Mesendoderm (in vitro differentiated cells): ENCODE measurements around the gene PPP1R14B.
A peak's percentile ranks its signal among the peaks of the same experiment; 100 is the strongest.

Source experiments
- DNase-seq: peaks from one replicate; pipeline ENCODE4 v3.0.0; 2013
- H2AK5ac ChIP-seq: 2 replicates; pipeline ENCODE4 v1.6.1; 2013; ENCODE audit warnings: low read length, inconsistent platforms
- H2BK120ac ChIP-seq: 2 replicates; pipeline ENCODE4 v1.6.1; 2013; ENCODE audit warnings: low read depth, mild to moderate bottlenecking, low read length, moderate library complexity, mixed read lengths
- H2BK15ac ChIP-seq: replicated peaks from 2 replicates; pipeline ENCODE4 v1.6.1; 2013; ENCODE audit warnings: low read depth, mild to moderate bottlenecking, moderate library complexity
- H2BK5ac ChIP-seq: 2 replicates; pipeline ENCODE4 v1.6.1; 2013; ENCODE audit warnings: low read length, inconsistent platforms
- H3K18ac ChIP-seq: 2 replicates; pipeline ENCODE4 v1.6.1; 2013; ENCODE audit warnings: mild to moderate bottlenecking, low read length, mixed read lengths
- H3K23ac ChIP-seq: one replicate; pipeline ENCODE4 v1.6.1; 2013; ENCODE audit warnings: low read length
- H3K27ac ChIP-seq: 2 replicates; pipeline ENCODE4 v1.5.1; 2013; ENCODE audit warnings: low read depth, mild to moderate bottlenecking, inconsistent platforms, low read length, moderate library complexity
- H3K27me3 ChIP-seq: 2 replicates; pipeline ENCODE4 v1.6.1; 2013; ENCODE audit warnings: low read length, control low read depth, mild to moderate bottlenecking, inconsistent platforms; ENCODE audit not compliant: insufficient read depth, poor library complexity
- H3K36me3 ChIP-seq: 2 replicates; pipeline ENCODE4 v1.6.1; 2013; ENCODE audit warnings: low read length, inconsistent platforms; ENCODE audit not compliant: control insufficient read depth, insufficient read depth
- H3K4ac ChIP-seq: one replicate; pipeline ENCODE4 v1.6.1; 2013; ENCODE audit warnings: low read depth, mild to moderate bottlenecking, low read length, moderate library complexity
- H3K4me1 ChIP-seq: 2 replicates; pipeline ENCODE4 v1.6.1; 2013; ENCODE audit warnings: low read depth, low read length, inconsistent platforms; ENCODE audit not compliant: control insufficient read depth
- H3K4me2 ChIP-seq: 2 replicates; pipeline ENCODE4 v1.6.1; 2013; ENCODE audit warnings: low read length
- H3K4me3 ChIP-seq: 2 replicates; pipeline ENCODE4 v1.5.1; 2013; ENCODE audit warnings: mild to moderate bottlenecking, low read length
- H3K56ac ChIP-seq: one replicate; pipeline ENCODE4 v1.6.1; 2013; ENCODE audit warnings: low read length
- H3K79me1 ChIP-seq: 2 replicates; pipeline ENCODE4 v1.6.1; 2013; ENCODE audit warnings: low read length, inconsistent platforms
- H3K79me2 ChIP-seq: 2 replicates; pipeline ENCODE4 v1.6.1; 2013; ENCODE audit warnings: mild to moderate bottlenecking, low read length; ENCODE audit not compliant: control insufficient read depth, insufficient read depth
- H3K9ac ChIP-seq: 2 replicates; pipeline ENCODE4 v1.6.1; 2013; ENCODE audit warnings: low read length, inconsistent platforms
- H4K5ac ChIP-seq: one replicate; pipeline ENCODE4 v1.6.1; 2013; ENCODE audit warnings: low read length
- H4K8ac ChIP-seq: one replicate; pipeline ENCODE4 v1.6.1; 2013; ENCODE audit warnings: low read depth, mild to moderate bottlenecking, control low read depth, low read length, moderate library complexity
- WGBS: extraction: QIAGEN DNeasy Blood & Tissue Kit; methylation state at CpG from one replicate; pipeline ENCODE4 v1.1.7; 2013; ENCODE audit warnings: low lambda C conversion rate, missing lambda C conversion rate; ENCODE audit not compliant: insufficient coverage; ENCODE audit errors: extremely low coverage; 5-methylcytosine and 5-hydroxymethylcytosine counted together

Gene PPP1R14B

GRCh38 chr11:64287676-64288352 lies 41.1 kb upstream of the PPP1R14B start:
- no peak overlapping the region for H2AK5ac ChIP-seq
- WGBS, result no CpG with 5 or more reads among the region's 33 CpGs
- no peak overlapping the region for H3K9ac ChIP-seq
- H3K4ac ChIP-seq, result no peak overlapping the region
- no peaks in the 10 kb centered on the region for H3K79me2 ChIP-seq
- DNase-seq, result no peak
- H3K4me2 ChIP-seq, result no peak overlapping the region
- H4K8ac ChIP-seq, result no peak overlapping the region
- H3K4me3 ChIP-seq, result no peak overlapping the region
- no peak overlapping the region for H2BK5ac ChIP-seq
- no peak overlapping the region for H3K23ac ChIP-seq
- H3K4me1 ChIP-seq, result peaks cover 6% of the 10 kb centered on the region
- no peak overlapping the region for H2BK15ac ChIP-seq
- no peak overlapping the region for H3K56ac ChIP-seq
- no peak overlapping the region for H3K27ac ChIP-seq
- no peaks in the 10 kb centered on the region for H3K36me3 ChIP-seq
- no peak overlapping the region for H4K5ac ChIP-seq
- no peak overlapping the region for H2BK120ac ChIP-seq
- H3K79me1 ChIP-seq, result no peaks in the 10 kb centered on the region
- H3K18ac ChIP-seq, result no peak overlapping the region
- peaks cover 28% of the 10 kb centered on the region for H3K27me3 ChIP-seq

GRCh38 chr11:64286801-64287159 lies 40.0 kb upstream of the PPP1R14B start:
- H4K8ac ChIP-seq, result no peak overlapping the region
- no peak overlapping the region for H3K27ac ChIP-seq
- H2BK5ac ChIP-seq, result no peak overlapping the region
- no peak overlapping the region for H3K18ac ChIP-seq
- DNase-seq, result no peak
- no peak overlapping the region for H2BK120ac ChIP-seq
- H3K36me3 ChIP-seq, result no peaks in the 10 kb centered on the region
- H3K4me3 ChIP-seq, result no peak overlapping the region
- no peak overlapping the region for H2BK15ac ChIP-seq
- H4K5ac ChIP-seq, result no peak overlapping the region
- H3K56ac ChIP-seq, result no peak overlapping the region
- H3K79me1 ChIP-seq, result no peaks in the 10 kb centered on the region
- no peak overlapping the region for H2AK5ac ChIP-seq
- peaks cover 17% of the 10 kb centered on the region for H3K27me3 ChIP-seq
- no peak overlapping the region for H3K9ac ChIP-seq
- H3K4me2 ChIP-seq, result no peak overlapping the region
- H3K4me1 ChIP-seq, result peaks cover 6% of the 10 kb centered on the region
- no peak overlapping the region for H3K4ac ChIP-seq
- H3K23ac ChIP-seq, result no peak overlapping the region
- WGBS, result no CpG with 5 or more reads among the region's 9 CpGs
- H3K79me2 ChIP-seq, result no peaks in the 10 kb centered on the region

DNA sequence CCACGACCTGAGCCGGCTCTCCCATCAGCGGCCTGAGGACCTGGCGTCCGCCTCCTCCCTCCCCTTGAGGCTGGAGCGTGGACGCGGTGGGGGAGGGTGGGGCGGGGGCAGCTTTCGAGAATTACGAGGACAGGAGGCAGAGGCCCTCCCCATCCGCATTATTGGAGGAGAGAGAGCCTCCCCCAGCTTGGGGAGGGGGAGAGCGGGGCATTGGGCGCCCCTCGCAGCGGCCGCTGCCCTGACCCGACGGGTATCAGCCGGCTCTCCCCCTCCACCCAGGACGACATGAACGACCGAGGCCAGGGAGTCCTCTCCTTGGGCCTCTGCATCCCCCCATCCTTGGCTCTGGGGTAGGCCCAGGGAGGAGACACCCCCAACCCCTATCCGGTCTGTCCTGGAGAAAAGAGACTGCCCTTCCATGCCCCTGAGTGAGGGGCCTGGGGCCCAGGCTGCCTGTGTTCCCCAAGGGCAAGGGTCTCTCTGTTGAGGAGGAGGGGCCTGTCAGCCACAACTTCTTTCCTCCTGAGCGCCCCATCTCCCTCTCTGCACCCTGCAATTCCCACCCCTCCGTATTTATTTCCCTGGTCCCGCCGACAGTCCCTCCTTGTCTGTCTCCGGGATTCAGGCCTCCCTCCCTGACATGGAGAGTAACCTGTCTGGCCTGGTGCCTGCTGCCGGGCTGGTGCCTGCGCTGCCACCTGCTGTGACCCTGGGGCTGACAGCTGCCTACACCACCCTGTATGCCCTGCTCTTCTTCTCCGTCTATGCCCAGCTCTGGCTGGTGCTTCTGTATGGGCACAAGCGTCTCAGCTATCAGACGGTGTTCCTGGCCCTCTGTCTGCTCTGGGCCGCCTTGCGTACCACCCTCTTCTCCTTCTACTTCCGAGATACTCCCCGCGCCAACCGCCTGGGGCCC lies 39.4 kb upstream of the PPP1R14B start:
- WGBS, result no CpG with 5 or more reads among the region's 40 CpGs
- no peak overlapping the region for H2BK120ac ChIP-seq
- peak overlapping the region; percentile 71 for H3K18ac ChIP-seq
- peak overlapping the region; percentile 29 for H3K4me3 ChIP-seq
- no peak overlapping the region for H3K27ac ChIP-seq
- H3K9ac ChIP-seq, result peak overlapping the region; percentile 92
- peak overlapping the region; percentile 11 for H3K23ac ChIP-seq
- no peaks in the 10 kb centered on the region for H3K79me2 ChIP-seq
- peaks cover 11% of the 10 kb centered on the region for H3K27me3 ChIP-seq
- peaks cover 6% of the 10 kb centered on the region for H3K4me1 ChIP-seq
- H2BK15ac ChIP-seq, result no peak overlapping the region
- H3K56ac ChIP-seq, result peak overlapping the region; percentile 88
- H3K79me1 ChIP-seq, result no peaks in the 10 kb centered on the region
- peak overlapping the region; percentile 41 for H3K4ac ChIP-seq
- H2BK5ac ChIP-seq, result no peak overlapping the region
- H4K8ac ChIP-seq, result no peak overlapping the region
- no peaks in the 10 kb centered on the region for H3K36me3 ChIP-seq
- no peak overlapping the region for H2AK5ac ChIP-seq
- H3K4me2 ChIP-seq, result peak overlapping the region; percentile 61
- H4K5ac ChIP-seq, result no peak overlapping the region
- no peak for DNase-seq

DNA sequence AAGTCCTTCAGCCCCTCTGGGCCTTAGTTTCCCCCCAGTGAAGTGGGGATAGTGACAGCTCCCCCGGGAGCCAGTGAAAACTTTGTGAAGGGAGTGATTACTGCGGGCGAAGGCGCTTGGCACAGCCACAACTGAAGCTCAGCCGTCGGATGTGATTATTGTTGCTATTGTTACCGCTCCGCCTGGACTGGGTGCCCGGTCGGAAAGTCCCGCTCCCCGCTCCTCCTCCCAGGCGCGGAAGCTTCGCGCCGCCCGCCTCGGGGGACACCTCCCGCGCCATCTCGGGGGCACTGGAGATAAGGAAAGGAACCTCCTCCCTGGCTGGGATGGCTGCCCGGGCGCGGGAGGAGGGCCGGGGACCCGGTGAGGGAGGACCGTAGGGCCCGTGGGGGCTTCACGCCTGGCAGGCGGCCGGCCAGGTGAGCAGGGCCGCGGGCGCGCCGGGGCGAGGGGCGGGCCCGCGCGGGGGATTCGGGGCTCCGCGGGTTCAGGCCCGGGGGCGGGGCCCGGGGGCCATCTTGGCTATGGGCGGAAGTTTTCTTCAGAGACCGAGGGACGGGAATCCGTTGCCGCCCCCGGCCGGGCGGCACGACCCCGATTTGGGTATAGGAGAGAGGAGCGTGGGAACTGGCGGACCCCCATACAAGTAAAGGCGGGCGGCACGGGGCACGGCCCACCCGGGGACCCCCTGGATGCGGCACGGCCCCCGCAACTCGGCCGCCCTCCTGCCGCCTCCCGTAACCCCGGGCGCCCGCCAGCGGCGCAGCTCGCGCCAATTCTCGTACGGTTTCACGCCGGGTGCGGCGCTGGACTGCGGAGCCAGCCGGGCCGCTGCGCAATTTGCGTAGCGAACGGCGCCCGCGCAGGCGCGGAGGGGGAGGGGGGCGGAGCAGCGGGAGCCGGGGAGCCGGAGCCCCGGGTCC lies 38.5 kb upstream of the PPP1R14B start, which contains the start of gene GPR137:
Gene GPR137, plus strand, starts transcription at position 887 of the 923 bp plus-strand sequence. CDS start 677 bp downstream, outside the sequence.
- H3K4ac ChIP-seq, result peak within 1 kb of the TSS; percentile 41
- H3K9ac ChIP-seq, result peak within 1 kb of the TSS; percentile 92
- no peak within 1 kb of the TSS for H4K5ac ChIP-seq
- peak within 1 kb of the TSS; percentile 93 for H3K56ac ChIP-seq
- peaks cover 6% of the 10 kb centered on the region for H3K4me1 ChIP-seq
- no peak within 1 kb of the TSS for H2BK15ac ChIP-seq
- WGBS, result no CpG with 5 or more reads among the region's 102 CpGs
- no peak within 1 kb of the TSS for H2BK120ac ChIP-seq
- no peak within 1 kb of the TSS for H2BK5ac ChIP-seq
- H2AK5ac ChIP-seq, result no peak within 1 kb of the TSS
- H3K27me3 ChIP-seq, result peaks cover 2% of the 10 kb centered on the region
- no peaks in the 10 kb centered on the region for H3K79me1 ChIP-seq
- peak; percentile 66 for DNase-seq
- peak within 1 kb of the TSS; percentile 100 for H3K4me2 ChIP-seq
- H3K79me2 ChIP-seq, result no peaks in the 10 kb centered on the region
- no peaks in the 10 kb centered on the region for H3K36me3 ChIP-seq
- H3K27ac ChIP-seq, result peak within 1 kb of the TSS; percentile 66
- peak within 1 kb of the TSS; percentile 11 for H3K23ac ChIP-seq
- no peak within 1 kb of the TSS for H4K8ac ChIP-seq
- H3K4me3 ChIP-seq, result peak within 1 kb of the TSS; percentile 81
- H3K18ac ChIP-seq, result peak within 1 kb of the TSS; percentile 75

DNA sequence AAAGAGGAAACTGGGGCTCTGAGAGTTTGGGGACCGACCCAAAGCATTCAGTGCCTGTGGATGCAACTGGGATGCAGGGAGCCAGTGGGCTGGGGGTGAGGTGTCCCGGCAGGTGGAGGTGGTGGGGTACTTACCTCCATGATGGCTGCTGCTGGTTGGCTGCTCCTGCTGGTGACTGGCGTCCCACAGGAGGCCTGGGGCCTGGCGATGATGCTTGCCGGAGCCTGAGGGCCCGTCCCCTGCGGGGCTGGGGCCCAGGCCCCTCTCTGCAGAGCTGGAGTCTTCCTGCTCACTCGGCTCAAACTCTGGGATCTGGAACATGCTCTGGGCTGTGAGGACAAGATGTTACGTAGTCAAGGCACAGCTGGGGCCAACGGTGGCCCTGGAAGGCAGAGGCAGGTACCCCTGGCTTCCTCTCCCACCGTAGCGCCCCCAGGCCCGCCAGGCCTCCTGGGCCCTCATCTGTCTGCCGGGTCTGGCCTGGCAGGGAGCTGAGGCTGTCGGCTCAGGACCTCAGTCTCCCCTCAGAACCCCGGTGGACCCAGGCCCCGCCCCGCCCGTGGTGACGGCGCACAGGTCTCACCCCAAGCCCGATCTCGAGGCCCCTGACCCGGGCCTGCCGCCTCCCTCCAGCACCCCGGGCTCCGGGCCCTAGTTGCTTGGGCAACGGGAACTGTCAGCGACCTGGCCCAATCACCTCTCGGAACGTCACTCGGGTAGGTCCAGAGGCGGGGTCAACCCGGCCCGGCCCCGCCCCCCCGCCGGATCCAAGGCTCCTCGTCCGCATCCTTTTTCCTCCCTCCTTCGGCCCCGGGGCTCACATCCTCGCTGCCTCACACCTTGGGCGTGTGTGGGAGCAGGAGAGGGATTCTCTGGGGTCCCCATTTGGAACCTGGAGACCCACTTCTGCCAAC lies 37.6 kb upstream of the PPP1R14B start, which contains the start of gene BAD:
Gene BAD, minus strand, starts transcription at position 618 of the 914 bp plus-strand sequence. Its CDS starts 297 bp downstream, at position 321.
- Histone ChIP-seq H4K8ac (no peak within 1 kb of the TSS), H3K27me3 (no peaks in the 10 kb centered on the region), H3K56ac (peak within 1 kb of the TSS; percentile 96), H3K36me3 (no peaks in the 10 kb centered on the region), H3K79me2 (no peaks in the 10 kb centered on the region), H4K5ac (no peak within 1 kb of the TSS), H3K4me1 (peaks cover 6% of the 10 kb centered on the region), H3K4me2 (peak within 1 kb of the TSS; percentile 100), H3K9ac (peak within 1 kb of the TSS; percentile 92), H3K4me3 (peak within 1 kb of the TSS; percentile 81), H2BK5ac (no peak within 1 kb of the TSS), H3K18ac (peak within 1 kb of the TSS; percentile 75), H2BK120ac (no peak within 1 kb of the TSS), H3K23ac (no peak within 1 kb of the TSS), H2BK15ac (no peak within 1 kb of the TSS), H2AK5ac (no peak within 1 kb of the TSS), H3K27ac (peak within 1 kb of the TSS; percentile 66), H3K4ac (peak within 1 kb of the TSS; percentile 40), H3K79me1 (no peaks in the 10 kb centered on the region)
- WGBS, result no CpG with 5 or more reads among the region's 44 CpGs
- peak; percentile 96 for DNase-seq
